Caki2 (cell line): Measurements from ENCODE around the gene HMGN5. TPM values are rescaled to one million over a fixed set of nuclear protein-coding genes. Genes with fewer than 3 reads are reported as not detected.

Experiments used
- DNase-seq: peaks from one replicate; pipeline ENCODE4 v3.0.0-alpha.2; 2015; ENCODE audit warnings: low read depth
- in situ Hi-C: cut with HindIII; loops from 2 replicates; pipeline ENCODE4 v1.10.0; 2016; ENCODE audit warnings: low sequenced_read_pairs, low pct_unique_long_range_greater_than_20kb, mixed read lengths
- total RNA-seq: library from RNA; depleted of rRNA; stranded (reverse); fragments of >200 nt; shearing (Covaris generic); gene quantifications from 2 replicates; pipeline ENCODE4 v1.2.3, GENCODE V29; 2014; ENCODE audit warnings: low replicate concordance; rRNA removed

The HMGN5 gene
- total RNA-seq, result 0.61 and 1.7 TPM in 2 replicates

GRCh38 chrX:81201671-81202455 is at the start of gene HMGN5, which contains the start of gene SH3BGRL:
TSS of gene HMGN5 (minus strand) at chrX:81201913. CDS start at chrX:81121549, 80,364 bp downstream.
TSS of gene SH3BGRL (plus strand) at chrX:81202102. CDS start at chrX:81202201, 99 bp downstream.
- in situ Hi-C loops, result no loop called here
- DNase-seq, result peak; percentile 77

- DNase-seq, result no peak
- in situ Hi-C loops, result no loop called here
Measured at GRCh38 chrX:81241753-81242152, 40.0 kb upstream of the HMGN5 start.

DNA sequence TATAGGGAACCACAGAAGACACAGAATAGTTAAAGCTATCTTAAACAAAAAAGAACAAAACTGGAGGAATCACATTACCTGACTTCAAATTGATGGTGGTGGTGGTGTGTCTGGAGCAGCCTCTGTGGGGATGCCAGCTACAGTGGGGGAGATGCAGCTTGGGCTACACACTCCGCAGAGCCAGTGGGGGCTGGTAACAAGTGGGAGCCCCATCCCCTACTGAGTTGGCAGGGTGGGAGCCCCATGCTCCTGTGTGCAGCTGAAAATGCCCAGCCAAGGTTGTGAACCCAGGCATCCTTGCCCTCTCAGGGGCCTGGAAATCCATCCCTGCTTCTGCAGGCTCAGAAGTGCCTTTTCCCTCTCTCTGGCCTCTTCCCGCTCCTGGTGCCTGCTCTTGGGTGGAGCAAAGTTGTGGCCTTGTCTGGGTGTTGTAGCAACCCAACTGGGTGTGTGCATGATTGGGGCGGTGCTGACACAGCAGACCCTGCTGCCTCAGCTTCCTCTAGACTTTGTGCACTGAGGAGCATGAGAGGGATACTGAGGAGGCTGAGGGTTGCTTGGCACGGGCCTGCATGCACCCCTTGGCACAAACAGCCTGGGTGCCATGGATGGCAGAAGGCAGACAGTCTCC is 39.1 kb upstream of the HMGN5 start:
- in situ Hi-C loops, result no loop called here
- no peak for DNase-seq

DNA sequence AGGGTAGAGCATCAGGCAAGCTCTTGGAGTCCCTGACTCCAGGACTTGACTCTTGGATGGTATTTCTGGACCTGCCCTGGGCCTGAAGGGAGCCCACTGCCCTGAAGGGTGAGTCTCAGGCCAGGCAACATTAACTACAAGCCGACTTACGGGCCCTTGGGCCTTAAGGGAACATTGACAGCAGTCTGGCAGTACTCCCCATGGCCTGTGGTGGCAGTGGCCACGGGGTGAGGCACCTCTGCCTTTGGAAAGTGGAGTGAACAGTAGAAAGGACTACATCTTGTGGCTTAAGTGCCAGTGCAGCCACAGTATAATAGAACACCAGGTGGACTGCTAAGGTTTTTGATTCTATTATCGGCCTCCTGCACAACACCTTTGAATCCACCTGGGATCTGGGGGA is 36.5 kb upstream of the HMGN5 start:
- DNase-seq, result no peak
- in situ Hi-C loops, result no loop called here

- in situ Hi-C loops, result no loop called here
- DNase-seq, result no peak
Measured at GRCh38 chrX:81237516-81237915, 35.8 kb upstream of the HMGN5 start.

GRCh38 chrX:81232218-81232617 is 30.5 kb upstream of the HMGN5 start:
- no peak for DNase-seq
- in situ Hi-C loops, result no loop called here

GRCh38 chrX:81231476-81231875 is 29.8 kb upstream of the HMGN5 start:
- in situ Hi-C loops, result no loop called here
- DNase-seq, result no peak

GRCh38 chrX:81229901-81230300 is 28.2 kb upstream of the HMGN5 start:
- no peak for DNase-seq
- in situ Hi-C loops, result no loop called here

DNA sequence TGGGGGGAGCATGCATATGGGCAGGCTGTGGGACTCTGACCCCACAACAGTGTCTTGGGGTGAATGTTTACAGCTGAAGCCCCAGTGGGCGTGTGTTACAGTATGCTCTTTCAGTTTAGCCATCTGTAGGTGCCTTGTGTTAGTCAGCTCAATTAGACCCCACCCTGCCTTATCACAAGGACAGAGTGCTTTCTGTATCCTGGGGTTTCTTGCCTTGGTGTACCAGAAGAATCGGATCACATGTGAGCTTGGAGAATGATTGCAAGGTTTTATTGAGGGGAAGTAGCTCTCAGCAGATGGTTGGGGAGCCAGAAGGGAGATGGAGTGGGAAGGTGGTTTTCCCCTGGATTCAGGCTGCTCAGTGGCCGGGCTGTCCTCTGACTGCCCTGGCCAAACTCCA is 27.5 kb upstream of the HMGN5 start:
- in situ Hi-C loops, result no loop called here

GRCh38 chrX:81215685-81216084 is 14.0 kb upstream of the HMGN5 start:
- in situ Hi-C loops, result no loop called here

More for the DNA sequence above, 27.5 kb upstream of the HMGN5 start:
- no peak for DNase-seq

DNA sequence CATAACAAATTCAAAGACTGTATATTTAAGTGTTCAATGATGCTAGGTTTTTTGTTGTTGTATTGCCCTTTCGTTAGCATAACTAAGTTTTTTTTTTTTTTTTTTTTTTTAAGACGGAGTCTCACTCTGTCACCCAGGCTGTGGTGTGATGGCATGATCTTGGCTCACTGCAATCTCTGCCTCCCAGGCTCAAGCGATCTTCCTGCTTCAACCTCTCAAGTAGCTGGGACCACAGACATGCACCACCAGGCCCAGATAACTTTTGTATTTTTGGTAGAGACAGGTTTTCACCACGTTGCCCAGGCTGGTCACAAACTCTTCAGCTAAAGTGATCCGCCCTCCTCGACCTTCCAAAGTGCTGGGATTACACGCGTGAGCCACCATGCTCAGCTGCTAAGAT is 7.2 kb upstream of the HMGN5 start:
- no peak for DNase-seq
- in situ Hi-C loops, result no loop called here

More at GRCh38 chrX:81215685-81216084, 14.0 kb upstream of the HMGN5 start:
- DNase-seq, result no peak

GRCh38 chrX:81206476-81206875 is 4.8 kb upstream of the HMGN5 start:
- in situ Hi-C loops, result no loop called here
- DNase-seq, result no peak

DNA sequence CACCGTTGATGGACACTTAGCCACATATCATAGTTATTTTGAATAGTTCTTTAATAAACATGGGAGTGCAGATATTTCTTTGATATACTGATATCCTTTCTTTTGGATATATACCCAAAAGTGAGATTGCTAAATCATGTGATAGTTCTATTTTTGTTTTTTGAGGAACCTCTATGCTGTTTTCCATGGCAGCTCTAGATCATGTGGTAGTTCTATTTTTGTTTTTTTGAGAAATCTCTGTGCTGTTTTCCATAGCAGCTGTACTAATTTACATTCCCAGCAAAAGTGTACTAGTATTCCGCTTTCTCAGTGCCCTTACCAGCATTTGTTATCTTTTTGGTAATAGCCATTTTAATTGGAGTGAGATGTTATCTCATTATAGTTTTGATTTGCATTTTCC is 3.8 kb upstream of the HMGN5 start:
- in situ Hi-C loops, result no loop called here
- DNase-seq, result no peak

DNA sequence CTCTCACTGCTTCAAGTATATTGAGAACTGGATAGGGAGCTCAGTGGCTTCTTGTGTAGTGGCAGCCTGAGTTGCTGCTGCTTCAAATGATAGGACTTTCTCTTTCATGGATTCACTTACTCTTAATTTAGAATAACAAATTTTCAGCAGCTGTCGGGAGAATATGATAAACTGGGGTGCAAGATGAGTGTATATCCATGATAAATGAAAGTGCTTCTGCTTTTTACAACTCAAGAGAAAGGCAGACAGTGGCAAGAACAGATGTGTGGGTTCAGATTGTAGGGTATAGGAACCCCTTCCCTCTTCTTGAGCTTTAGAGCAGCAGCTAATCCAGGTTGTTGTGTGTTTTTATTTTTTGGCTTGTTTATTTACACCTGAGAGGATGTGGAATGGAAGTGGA is 1.2 kb upstream of the HMGN5 start:
- in situ Hi-C loops, result no loop called here
- DNase-seq, result no peak

GRCh38 chrX:81202456-81202819 is 725 bp upstream of the HMGN5 start:
- in situ Hi-C loops, result no loop called here
- DNase-seq, result no peak

- in situ Hi-C loops, result no loop called here
- no peak for DNase-seq
Measured at GRCh38 chrX:81201071-81201470, 642 bp downstream of the HMGN5 start.

DNA sequence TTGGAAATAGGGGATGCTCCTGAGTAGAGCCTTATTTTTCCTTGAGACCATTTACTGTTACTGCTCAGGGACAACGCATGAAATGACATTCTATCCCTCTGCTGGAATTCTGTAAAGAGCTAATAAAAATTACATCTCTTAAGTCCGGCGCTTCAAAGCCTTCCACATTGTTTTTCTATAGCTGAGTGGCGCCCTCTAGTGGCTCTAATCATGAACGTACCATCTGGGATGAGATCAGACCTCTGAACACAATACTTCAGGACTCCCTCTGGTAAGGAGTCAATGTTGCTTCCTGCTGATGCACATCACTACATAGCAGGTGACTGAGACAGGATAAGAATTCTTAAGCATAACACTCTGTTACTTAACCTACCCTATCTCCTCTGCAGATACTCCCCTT is 6.0 kb downstream of the HMGN5 start:
- peak; percentile 27 for DNase-seq
- in situ Hi-C loops, result no loop called here

DNA sequence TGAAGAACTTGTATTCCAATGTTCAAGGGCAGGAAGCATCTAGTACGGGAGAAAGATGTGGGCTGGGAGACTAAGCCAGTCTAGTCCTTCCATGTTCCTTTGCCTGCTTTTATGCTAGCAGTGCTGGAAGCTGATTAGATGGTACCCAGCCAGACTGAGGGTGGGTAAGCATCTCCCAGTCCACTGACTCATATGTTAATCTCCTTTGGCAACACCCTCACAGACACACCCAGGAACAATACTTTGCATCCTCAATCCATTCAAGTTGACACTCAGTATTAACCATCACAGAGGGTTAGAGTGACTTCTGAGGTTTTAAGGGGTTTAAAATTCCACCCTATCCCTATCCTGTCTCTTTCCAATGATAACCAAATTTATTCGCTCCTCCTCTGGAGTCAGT is 6.5 kb downstream of the HMGN5 start:
- in situ Hi-C loops, result no loop called here
- DNase-seq, result no peak

GRCh38 chrX:81174286-81174685 is 27.4 kb downstream of the HMGN5 start:
- in situ Hi-C loops, result no loop called here
- peak; percentile 1 for DNase-seq

DNA sequence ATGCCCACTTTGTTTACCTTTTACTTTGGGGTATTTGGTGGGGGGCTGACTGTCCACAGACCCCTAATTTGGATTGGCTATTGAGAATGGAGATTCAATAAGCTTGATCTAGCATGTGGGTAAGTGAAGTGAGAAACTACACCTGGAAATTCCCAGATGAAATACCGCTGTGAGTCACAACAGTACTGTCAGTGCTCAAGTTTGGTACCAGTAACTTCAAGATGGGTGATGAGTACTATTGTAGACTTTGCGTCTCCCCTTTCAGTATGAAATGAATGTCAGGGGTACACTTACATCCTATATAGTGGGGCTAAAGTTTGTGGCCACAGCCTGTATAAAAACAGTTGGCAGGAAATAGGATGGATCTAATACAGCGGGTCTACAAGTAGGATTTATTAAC is 33.3 kb downstream of the HMGN5 start:
- DNase-seq, result no peak
- in situ Hi-C loops, result no loop called here
